ENCODE results near the gene SH2D5. TPM values are rescaled to one million over a fixed set of nuclear protein-coding genes. Genes with fewer than 3 reads are reported as not detected.

Gene SH2D5
- total RNA-seq, 1 donor from 2014 or later = 0.75 TPM

DNA sequence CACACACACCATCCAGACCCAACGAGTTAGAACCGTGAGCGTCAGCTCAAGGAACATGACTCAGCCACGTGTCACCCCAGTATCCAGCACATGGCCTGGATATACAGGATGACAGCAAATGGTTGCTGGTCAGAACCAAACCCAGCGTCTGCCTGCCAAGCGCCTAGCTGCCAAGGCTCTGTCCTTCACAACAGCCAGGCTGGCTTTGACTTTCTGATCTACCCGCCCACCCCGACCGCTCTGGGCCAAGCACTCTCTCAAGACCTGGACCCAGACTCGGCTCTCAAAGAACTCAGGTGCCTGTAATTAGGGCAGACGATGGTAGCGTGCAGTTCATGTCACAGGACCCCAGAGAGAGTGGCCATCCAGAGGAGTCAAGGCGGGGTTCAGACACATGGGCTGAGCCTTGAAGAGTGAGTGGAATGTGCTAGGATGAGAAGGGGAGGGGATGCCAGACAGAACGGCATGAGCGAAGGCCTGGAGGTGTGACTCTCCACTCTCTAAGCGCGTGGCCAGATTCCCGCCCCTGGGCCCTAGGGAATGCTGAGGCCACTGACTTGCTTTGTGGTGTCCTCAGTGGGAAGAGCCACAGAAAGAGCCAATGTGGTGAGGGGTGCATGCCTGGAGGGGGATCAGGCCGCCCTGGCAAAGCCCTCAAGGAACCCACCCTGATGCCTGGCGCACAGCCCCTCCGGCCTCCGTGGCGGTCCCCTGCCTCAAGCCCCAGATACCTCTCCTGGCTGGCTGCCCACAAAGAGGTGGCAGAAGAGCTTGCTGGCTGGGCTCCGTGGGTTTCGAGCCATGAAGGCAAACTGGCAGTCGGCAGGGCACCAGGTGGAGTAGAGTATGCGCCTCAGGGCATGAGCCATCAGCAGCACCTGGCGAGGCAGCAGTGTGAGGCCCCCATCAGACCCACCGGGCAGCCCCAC lies 7.0 kb downstream of the SH2D5 start:
- no peak overlapping the region for H3K27ac Mint-ChIP-seq (ENCODE audit: unreplicated experiment)
- H3K9me3 Mint-ChIP-seq (ENCODE audit: low read depth) = no peaks in the 10 kb centered on the region
- TF ChIP-seq, protein P1, sequence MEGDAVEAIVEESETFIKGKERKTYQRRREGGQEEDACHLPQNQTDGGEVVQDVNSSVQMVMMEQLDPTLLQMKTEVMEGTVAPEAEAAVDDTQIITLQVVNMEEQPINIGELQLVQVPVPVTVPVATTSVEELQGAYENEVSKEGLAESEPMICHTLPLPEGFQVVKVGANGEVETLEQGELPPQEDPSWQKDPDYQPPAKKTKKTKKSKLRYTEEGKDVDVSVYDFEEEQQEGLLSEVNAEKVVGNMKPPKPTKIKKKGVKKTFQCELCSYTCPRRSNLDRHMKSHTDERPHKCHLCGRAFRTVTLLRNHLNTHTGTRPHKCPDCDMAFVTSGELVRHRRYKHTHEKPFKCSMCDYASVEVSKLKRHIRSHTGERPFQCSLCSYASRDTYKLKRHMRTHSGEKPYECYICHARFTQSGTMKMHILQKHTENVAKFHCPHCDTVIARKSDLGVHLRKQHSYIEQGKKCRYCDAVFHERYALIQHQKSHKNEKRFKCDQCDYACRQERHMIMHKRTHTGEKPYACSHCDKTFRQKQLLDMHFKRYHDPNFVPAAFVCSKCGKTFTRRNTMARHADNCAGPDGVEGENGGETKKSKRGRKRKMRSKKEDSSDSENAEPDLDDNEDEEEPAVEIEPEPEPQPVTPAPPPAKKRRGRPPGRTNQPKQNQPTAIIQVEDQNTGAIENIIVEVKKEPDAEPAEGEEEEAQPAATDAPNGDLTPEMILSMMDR (IDR thresholded peaks at IDR 0.05) = no peak
- peak; percentile 84 for DNase-seq (ENCODE audit: low spot score)
- H3K27me3 Mint-ChIP-seq (ENCODE audit: low read depth) = peaks cover 4% of the 10 kb centered on the region
- H3K36me3 Mint-ChIP-seq (ENCODE audit: low read depth) = no peaks in the 10 kb centered on the region
- H3K4me3 Mint-ChIP-seq (ENCODE audit: unreplicated experiment) = no peak overlapping the region
- H3K4me1 Mint-ChIP-seq (ENCODE audit: low read depth) = no peaks in the 10 kb centered on the region

DNA sequence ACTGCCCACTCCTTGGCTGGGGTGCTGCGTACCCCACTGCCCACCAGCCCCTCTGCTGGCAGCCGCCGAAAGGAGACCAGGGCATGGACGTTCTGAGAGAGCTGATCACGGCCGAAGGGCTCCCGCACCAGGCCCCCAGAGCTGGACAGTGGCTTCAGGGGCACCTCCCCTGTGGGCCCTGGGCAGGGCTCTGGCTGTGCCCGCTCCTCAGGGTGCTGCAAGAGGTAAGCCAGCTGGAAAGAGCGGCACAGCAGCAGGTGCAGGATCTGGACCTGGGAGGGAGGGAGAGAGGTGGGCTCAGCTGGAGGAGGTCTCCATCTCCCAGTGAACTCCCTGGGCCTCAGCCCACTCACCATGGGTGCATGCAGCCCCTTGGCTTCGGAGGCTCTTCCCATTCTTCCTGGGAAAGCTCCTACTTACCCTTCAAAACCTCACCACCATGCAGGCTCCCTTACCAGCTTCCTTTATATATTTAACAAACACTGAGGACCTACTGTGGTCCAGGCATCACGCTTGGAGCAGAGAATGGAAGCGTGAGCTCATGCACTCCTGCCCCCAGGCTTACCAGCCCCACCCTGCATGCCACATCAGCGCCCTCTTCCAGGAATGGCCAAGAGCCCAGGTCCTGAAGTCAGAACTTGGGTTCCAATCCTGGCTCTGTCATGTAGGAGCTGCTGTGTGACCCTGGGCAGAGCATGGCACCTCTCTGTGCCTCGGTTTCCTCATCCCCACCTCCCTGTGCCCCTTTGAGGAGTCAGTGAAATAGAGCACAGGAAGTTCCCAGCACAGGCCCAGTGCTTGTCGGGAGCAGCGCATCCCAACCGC lies 7.9 kb downstream of the SH2D5 start:
- no peak overlapping the region for H3K27ac Mint-ChIP-seq (ENCODE audit: unreplicated experiment)
- no peaks in the 10 kb centered on the region for H3K27me3 Mint-ChIP-seq (ENCODE audit: low read depth)
- no peaks in the 10 kb centered on the region for H3K9me3 Mint-ChIP-seq (ENCODE audit: low read depth)
- H3K4me1 Mint-ChIP-seq (ENCODE audit: low read depth) = no peaks in the 10 kb centered on the region
- DNase-seq (ENCODE audit: low spot score) = peak; percentile 74
- TF ChIP-seq, protein P1 (IDR thresholded peaks at IDR 0.05) = no peak
- H3K36me3 Mint-ChIP-seq (ENCODE audit: low read depth) = no peaks in the 10 kb centered on the region
- no peak overlapping the region for H3K4me3 Mint-ChIP-seq (ENCODE audit: unreplicated experiment)

DNA sequence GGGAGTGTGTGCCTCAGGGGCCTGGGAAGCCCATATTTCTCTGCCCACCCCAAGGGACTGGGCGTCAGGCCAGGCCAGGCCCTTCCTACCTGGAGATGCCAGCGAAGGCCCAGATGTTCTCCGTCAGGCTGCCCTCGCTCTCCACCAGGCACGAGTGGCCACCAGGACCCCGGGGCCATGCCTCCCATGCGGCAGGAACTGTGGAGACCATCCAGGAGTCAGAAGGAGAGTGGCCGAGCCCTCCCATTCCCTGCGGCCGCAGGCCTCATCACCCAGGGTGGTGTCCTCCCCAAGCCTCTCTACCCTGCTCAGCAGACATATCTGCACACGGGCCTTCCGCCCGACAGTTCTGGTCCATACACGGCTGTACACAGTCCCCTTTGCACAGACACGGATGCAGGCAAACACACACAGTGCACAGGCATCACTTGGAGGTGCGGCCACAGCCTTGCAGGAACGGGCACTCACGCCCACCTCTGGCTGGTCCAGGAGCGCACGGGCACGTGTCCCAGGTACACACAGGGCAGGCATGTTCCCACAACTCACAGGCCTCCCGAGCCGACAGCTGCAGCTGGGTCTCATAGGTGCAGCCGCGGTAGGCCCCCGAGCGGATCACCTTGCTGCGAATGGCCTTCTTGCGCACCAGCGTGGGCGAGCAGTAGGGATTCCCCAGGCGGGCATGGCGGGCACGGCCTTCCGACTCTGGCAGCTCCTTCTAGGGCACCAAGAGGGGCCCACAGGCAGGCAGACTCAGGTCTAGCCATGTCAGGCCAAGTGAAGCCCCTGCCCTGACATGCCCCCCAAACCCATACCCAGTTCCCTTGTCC lies 8.8 kb downstream of the SH2D5 start:
- TF ChIP-seq, protein P1 (IDR thresholded peaks at IDR 0.05) = no peak
- DNase-seq (ENCODE audit: low spot score) = peak; percentile 90
- Mint-ChIP-seq H3K36me3 (ENCODE audit: low read depth) (no peaks in the 10 kb centered on the region), H3K4me1 (ENCODE audit: low read depth) (no peaks in the 10 kb centered on the region), H3K27me3 (ENCODE audit: low read depth) (no peaks in the 10 kb centered on the region), H3K4me3 (ENCODE audit: unreplicated experiment) (no peak overlapping the region), H3K27ac (ENCODE audit: unreplicated experiment) (no peak overlapping the region), H3K9me3 (ENCODE audit: low read depth) (no peaks in the 10 kb centered on the region)

DNA sequence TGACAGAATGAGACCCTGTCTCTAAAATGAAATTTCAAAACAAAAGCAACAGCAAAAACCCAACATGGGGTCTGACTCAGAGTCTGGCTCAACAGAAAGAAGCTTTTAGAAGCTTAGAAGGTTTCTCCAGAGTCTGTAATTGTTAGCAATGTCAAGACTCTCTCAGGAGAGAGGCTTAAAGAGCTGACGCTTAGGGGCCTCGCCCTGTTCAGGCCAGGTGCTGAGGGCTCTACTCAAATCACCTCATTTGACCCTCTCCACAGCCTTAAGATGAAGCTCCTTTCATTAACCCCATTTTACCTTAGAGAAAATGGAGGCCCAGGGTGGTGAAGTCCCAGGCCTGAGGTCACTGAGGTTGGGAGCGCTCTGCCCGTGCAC lies 9.4 kb downstream of the SH2D5 start:
- Mint-ChIP-seq H3K27me3 (ENCODE audit: low read depth) (no peaks in the 10 kb centered on the region), H3K27ac (ENCODE audit: unreplicated experiment) (no peak overlapping the region), H3K4me3 (ENCODE audit: unreplicated experiment) (no peak overlapping the region), H3K4me1 (ENCODE audit: low read depth) (peaks cover 1% of the 10 kb centered on the region), H3K36me3 (ENCODE audit: low read depth) (no peaks in the 10 kb centered on the region), H3K9me3 (ENCODE audit: low read depth) (no peaks in the 10 kb centered on the region)
- no peak for DNase-seq (ENCODE audit: low spot score)
- TF ChIP-seq, protein P1 (IDR thresholded peaks at IDR 0.05) = no peak

All from chondrocyte (in vitro differentiated cells).